ENCODE measurements around the gene PWWP2A.

DNA sequence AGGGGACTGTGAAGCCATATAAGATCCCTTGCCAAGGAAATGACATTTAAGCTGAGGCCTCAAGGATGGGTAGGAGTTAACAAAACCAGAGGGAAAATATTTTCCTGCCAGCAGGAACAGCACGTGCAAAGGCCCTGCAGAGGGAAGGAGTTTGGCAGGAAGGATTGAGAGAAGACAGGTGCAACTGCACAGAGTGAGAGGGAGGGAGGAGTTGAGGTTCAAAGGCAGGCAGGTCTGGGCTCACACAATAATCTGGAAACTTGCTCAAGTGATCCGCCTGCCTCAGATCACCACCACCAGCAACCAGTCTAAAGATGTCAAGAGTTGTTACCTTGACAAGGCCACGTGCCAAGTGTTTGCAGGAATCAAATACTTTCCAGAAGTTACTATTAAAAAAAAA lies 31.1 kb upstream of the PWWP2A start:
- TF ChIP-seq TAF1 (IDR thresholded peaks at IDR 0.05; ENCODE audit: low read depth) (no peak), YY1 (IDR thresholded peaks at IDR 0.05; ENCODE audit: low read depth) (no peak), EGR1 (IDR thresholded peaks at IDR 0.05) (no peak), NFIC (IDR thresholded peaks at IDR 0.05) (no peak), FOXM1 (IDR thresholded peaks at IDR 0.05; ENCODE audit: borderline replicate concordance, low read depth) (no peak), RAD21 (IDR thresholded peaks at IDR 0.05; ENCODE audit: low read depth) (no peak), ZBTB7A (IDR thresholded peaks at IDR 0.05; ENCODE audit: low read depth) (no peak), TEAD4 (IDR thresholded peaks at IDR 0.05) (no peak), EP300 (IDR thresholded peaks at IDR 0.05; ENCODE audit: borderline replicate concordance) (no peak), TCF12 (IDR thresholded peaks at IDR 0.05; ENCODE audit: low read depth) (no peak)
- TF ChIP-seq, protein P1, sequence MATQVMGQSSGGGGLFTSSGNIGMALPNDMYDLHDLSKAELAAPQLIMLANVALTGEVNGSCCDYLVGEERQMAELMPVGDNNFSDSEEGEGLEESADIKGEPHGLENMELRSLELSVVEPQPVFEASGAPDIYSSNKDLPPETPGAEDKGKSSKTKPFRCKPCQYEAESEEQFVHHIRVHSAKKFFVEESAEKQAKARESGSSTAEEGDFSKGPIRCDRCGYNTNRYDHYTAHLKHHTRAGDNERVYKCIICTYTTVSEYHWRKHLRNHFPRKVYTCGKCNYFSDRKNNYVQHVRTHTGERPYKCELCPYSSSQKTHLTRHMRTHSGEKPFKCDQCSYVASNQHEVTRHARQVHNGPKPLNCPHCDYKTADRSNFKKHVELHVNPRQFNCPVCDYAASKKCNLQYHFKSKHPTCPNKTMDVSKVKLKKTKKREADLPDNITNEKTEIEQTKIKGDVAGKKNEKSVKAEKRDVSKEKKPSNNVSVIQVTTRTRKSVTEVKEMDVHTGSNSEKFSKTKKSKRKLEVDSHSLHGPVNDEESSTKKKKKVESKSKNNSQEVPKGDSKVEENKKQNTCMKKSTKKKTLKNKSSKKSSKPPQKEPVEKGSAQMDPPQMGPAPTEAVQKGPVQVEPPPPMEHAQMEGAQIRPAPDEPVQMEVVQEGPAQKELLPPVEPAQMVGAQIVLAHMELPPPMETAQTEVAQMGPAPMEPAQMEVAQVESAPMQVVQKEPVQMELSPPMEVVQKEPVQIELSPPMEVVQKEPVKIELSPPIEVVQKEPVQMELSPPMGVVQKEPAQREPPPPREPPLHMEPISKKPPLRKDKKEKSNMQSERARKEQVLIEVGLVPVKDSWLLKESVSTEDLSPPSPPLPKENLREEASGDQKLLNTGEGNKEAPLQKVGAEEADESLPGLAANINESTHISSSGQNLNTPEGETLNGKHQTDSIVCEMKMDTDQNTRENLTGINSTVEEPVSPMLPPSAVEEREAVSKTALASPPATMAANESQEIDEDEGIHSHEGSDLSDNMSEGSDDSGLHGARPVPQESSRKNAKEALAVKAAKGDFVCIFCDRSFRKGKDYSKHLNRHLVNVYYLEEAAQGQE (IDR thresholded peaks at IDR 0.05; ENCODE audit: low read depth), result no peak
- TF ChIP-seq, protein P2, sequence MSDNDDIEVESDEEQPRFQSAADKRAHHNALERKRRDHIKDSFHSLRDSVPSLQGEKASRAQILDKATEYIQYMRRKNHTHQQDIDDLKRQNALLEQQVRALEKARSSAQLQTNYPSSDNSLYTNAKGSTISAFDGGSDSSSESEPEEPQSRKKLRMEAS (IDR thresholded peaks at IDR 0.05), result no peak

Measured in Ishikawa (cell line).